Placental epithelial cell (primary cell): ENCODE data around the gene DYNC1LI1. TPM values are rescaled to one million over a fixed set of nuclear protein-coding genes. Genes with fewer than 3 reads are reported as not detected.

Source experiments
- small RNA-seq: library from RNA; depleted of rRNA; stranded (forward); fragments of <200 nt; gene quantifications from one replicate; pipeline ENCODE3, GENCODE V24; 2012
- total RNA-seq: library from RNA; depleted of rRNA; stranded (reverse); fragments of >200 nt; gene quantifications from 2 replicates; pipeline ENCODE4 v1.2.3, GENCODE V29; 2012

Gene DYNC1LI1
- total RNA-seq, result 18.1 and 31.2 TPM in 2 replicates

GRCh38 chr3:32570421-32571191, at the start of gene DYNC1LI1:
Gene DYNC1LI1, minus strand, starts transcription at chr3:32570858. Its CDS starts 88 bp downstream, at chr3:32570770.

GRCh38 chr3:32502118-32502945, 68.3 kb downstream of the DYNC1LI1 start, which contains the start of gene CMTM6:
Gene CMTM6, minus strand, starts transcription at chr3:32502852. Its CDS starts 107 bp downstream, at chr3:32502745.

Small RNA genes lying within 50 kb of the gene (small RNA-seq; reads per million reads assigned to genes)
- gene MIR548AY, result 0.14 reads per million

Other genes with a start within 250 kb of the DYNC1LI1 start
- 11.3 and 18.5 TPM in 2 replicates for gene CMTM7, start 179.0 kb downstream of the DYNC1LI1 start, total RNA-seq
- 35.3 and 55.9 TPM in 2 replicates for gene CMTM6, start 68.0 kb downstream of the DYNC1LI1 start, total RNA-seq
- 17.9 and 24.3 TPM in 2 replicates for gene CNOT10, start 114.3 kb upstream of the DYNC1LI1 start, total RNA-seq
- gene TRIM71, start 247.1 kb upstream of the DYNC1LI1 start, total RNA-seq, result 7.9 and 8.2 TPM in 2 replicates